HEK293T (cell line): Measurements from ENCODE around the gene CAPN15.

Experiments used
- BHLHE40 ChIP-seq: fragments of 450-650 bp; IDR thresholded peaks from 2 replicates; pipeline ENCODE4 v1.6.1; 2016; ENCODE audit warnings: mild to moderate bottlenecking, moderate library complexity, borderline replicate concordance
- ELF4 ChIP-seq: fragments of 450-650 bp; IDR thresholded peaks from 2 replicates; pipeline ENCODE4 v1.6.1; 2017; ENCODE audit warnings: antibody characterized with exemption

DNA sequence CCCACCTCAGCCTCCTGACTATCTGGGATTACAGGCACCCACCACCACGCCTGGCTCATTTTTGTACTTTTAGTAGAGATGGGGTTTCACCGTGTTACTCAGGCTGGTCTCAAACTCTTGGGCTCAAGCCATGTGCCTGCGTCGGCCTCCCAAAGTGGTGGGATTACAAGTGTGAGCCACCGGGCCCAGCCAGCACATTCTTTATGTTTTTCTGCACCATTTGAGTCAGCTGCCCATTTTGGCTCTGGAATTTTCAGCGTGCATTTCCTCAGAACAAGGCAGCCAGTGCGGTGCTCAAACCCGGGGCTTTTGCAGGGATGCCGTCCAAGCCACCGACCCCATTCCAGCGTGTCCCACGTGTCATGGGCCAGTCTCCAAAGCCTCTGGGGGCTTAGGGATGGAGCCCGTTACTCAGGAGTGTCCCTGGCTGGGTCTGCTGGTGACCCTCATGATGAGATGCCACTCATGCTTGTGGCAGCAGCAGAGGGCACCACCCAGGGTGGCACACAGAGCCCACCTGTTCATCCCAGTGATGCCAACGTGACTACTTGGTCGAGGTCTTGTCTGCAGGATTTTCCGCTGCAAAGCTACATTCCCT lies 58.6 kb downstream of the CAPN15 start:
- TF ChIP-seq BHLHE40 (no peak), ELF4 (no peak)
